Measurements from ENCODE around the gene HOXD8.

Gene HOXD8

DNA sequence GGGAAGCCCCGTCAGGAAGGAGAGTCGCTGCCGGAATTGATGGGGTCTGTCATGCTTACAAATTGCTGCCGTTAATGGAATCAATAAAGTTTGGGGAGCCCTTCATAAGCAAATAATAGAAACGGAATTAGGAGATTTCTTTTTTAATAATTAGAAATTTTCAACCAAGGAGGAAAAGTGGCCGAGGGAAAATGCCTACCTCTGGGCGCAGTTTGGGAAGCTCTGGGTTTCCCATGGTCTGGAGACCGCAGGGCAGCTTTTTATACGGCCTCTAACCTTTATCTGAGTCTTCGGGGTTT lies 47.0 kb upstream of the HOXD8 start:
- in situ Hi-C loops (cut with MboI; ENCODE audit: low sequenced_read_pairs, unreplicated experiment): loop anchor here (25.0 kb wide), 1 partner anchor 720 kb away; no protein-coding TSS in a partner anchor
- peak; percentile 18 for DNase-seq (ENCODE audit: low spot score)
- no peak for TF ChIP-seq CTCF (IDR thresholded peaks at IDR 0.05; ENCODE audit: borderline replicate concordance, control extremely low read depth, extremely low read depth, insufficient read depth, missing control alignments)

DNA sequence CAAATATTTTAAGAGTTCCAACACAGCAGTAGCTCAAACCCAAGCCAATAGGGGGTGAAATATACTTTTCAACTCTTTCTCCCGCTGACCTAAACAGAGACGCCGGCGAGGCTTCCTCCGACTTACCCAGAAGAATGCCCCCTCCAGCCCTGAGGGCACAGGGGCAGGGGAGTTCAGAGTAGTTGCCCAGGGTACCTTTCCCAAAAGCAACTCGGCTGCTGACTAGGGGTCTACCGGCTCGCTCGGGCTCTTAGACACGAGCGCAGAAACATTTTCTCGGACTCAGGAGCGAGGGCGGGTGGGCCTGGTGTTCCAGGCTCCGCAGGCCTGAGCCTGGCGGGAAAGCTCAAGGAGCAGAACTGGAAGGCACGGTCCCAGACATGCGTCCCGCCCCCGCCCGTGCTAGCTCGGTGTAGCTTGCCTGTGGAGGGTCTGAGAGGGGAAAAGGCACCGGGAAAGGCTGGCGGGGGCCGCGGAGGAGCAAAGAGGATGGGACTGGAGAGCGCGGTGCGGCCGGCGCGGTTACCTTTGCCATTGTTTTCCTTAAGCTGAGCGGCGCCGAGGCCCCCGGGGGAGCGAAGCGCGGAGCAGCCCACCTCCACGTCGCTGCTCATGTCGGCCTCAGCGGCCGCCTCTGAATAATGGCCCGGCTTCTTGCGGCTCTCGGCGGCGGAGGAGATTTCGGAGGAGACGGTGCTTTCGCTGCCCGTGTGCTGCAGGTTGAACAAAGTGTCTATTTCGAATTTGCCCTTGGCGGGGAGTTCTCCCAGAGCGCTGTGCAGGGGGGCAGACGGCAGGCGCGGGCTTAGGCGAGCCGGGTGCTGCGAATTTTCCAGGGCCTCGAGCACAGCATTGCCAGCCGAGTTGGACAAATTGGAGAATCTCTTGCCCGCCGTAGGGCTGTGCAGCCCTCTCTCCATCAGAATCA lies 46.4 kb upstream of the HOXD8 start:
- TF ChIP-seq CTCF (IDR thresholded peaks at IDR 0.05; ENCODE audit: borderline replicate concordance, control extremely low read depth, extremely low read depth, insufficient read depth, missing control alignments): no peak
- DNase-seq (ENCODE audit: low spot score): peak; percentile 28
- in situ Hi-C loops (cut with MboI; ENCODE audit: low sequenced_read_pairs, unreplicated experiment): loop anchor here (25.0 kb wide), 1 partner anchor 721 kb away; no protein-coding TSS in a partner anchor

DNA sequence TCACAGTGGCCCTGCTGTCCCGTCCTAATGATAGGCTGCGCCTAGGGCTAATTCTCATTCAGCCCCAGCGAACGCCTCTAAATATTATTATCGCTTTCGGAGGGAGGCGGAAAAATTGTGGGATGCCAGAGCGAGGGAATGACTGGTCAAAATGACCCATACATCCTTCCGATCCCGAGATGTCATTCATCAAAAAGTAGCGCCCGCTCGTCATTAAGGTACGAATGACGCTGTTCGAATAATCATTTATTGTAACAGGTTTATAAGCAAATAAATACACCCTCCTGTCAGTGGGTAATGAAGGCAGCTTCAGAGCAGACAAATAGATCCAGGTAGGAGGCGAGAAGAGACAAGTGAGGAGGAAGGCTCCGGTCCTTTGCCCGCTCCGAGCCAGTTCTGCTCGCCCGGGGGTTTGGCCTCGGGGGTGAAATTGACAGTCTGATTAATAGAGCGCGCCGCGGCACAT lies 45.7 kb upstream of the HOXD8 start, which contains the start of gene EVX2:
Gene EVX2, minus strand, starts transcription at position 167 of the 466 bp plus-strand sequence. CDS start 186 bp downstream, outside the sequence.
- TF ChIP-seq CTCF (IDR thresholded peaks at IDR 0.05; ENCODE audit: borderline replicate concordance, control extremely low read depth, extremely low read depth, insufficient read depth, missing control alignments): no peak
- peak; percentile 24 for DNase-seq (ENCODE audit: low spot score)
- in situ Hi-C loops (cut with MboI; ENCODE audit: low sequenced_read_pairs, unreplicated experiment): loop anchor here (25.0 kb wide), 1 partner anchor 722 kb away; no protein-coding TSS in a partner anchor

- in situ Hi-C loops (cut with MboI; ENCODE audit: low sequenced_read_pairs, unreplicated experiment): loop anchor here (25.0 kb wide), 1 partner anchor 722 kb away; no protein-coding TSS in a partner anchor
- TF ChIP-seq CTCF (IDR thresholded peaks at IDR 0.05; ENCODE audit: borderline replicate concordance, control extremely low read depth, extremely low read depth, insufficient read depth, missing control alignments): no peak
- peak; percentile 11 for DNase-seq (ENCODE audit: low spot score)
These were observed 44.8 kb upstream of the HOXD8 start for GRCh38 chr2:176084611-176085119.

DNA sequence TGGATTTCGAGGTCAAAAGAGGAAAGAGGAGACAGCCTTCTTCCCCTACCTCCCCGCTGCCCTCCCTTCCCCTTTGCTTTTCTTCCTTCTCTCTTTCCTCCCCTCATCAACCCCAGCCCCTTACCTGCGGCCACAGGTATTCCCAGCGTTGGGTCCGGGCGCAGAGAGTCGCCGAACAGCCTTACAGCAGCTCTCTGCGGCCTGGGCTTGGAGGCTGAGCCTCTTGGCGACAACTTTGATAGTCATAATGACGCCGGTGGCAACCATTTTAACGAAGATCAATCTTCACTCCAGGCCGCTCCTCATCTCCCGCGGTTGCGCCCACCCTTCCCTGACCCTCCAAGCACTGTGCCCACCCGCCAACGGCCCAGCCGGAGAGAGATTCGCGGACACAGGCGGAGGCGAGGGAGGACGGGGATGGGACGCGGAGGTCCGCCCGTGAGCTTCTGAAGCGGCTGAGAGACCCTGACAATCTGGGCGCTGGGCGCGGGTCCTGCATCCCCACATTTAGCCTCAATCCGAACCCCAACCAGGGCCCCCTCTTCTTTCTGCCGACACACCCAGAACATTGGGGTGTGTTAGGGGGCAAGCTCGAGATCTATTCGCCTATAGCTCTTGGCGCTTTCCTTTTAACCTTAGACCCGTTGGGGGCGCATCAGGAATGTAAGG lies 44.3 kb upstream of the HOXD8 start:
- in situ Hi-C loops (cut with MboI; ENCODE audit: low sequenced_read_pairs, unreplicated experiment): loop anchor here (25.0 kb wide), 1 partner anchor 723 kb away; no protein-coding TSS in a partner anchor
- no peak for TF ChIP-seq CTCF (IDR thresholded peaks at IDR 0.05; ENCODE audit: borderline replicate concordance, control extremely low read depth, extremely low read depth, insufficient read depth, missing control alignments)
- DNase-seq (ENCODE audit: low spot score): peak; percentile 18
